GM15510 (cell line): ENCODE results near the gene CRKL.

Experiments
- POLR2A ChIP-seq: IDR thresholded peaks from 3 replicates; pipeline ENCODE4 v1.6.1; 2011; ENCODE audit warnings: borderline replicate concordance; ENCODE audit not compliant: insufficient read length; ENCODE audit errors: extremely low read depth

Gene CRKL

DNA sequence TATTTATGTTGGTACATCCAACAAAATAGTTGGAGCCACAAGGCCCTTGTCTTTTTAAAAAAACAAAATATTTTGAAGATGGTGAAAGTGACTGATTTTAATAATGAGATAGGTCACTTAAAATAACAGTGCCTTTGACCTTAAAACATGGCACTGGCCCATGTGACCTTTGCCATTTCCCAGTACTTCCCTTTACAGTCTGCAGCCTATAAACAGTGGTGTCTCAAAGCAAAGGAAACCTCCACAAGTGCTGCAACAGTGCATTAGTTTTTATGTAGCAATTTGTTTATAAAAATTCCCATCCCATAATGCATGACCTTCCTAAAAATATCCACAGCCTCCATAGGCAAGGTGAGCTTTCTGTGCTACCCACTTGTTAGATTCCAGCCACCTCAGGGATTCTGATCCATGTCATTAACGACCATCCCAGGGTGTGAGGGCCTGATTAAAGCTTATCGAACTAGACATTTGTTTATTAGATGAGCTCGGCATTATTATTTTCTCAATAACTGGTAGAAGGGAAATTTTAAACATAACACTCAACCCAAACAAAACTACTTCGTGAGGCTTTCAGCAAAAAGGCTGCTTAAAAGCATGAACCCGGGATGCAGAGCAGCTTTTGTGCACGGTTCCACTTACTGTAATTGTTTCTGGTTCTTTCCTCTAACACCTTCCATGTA lies 28.0 kb upstream of the CRKL start:
- TF ChIP-seq POLR2A: no peak

DNA sequence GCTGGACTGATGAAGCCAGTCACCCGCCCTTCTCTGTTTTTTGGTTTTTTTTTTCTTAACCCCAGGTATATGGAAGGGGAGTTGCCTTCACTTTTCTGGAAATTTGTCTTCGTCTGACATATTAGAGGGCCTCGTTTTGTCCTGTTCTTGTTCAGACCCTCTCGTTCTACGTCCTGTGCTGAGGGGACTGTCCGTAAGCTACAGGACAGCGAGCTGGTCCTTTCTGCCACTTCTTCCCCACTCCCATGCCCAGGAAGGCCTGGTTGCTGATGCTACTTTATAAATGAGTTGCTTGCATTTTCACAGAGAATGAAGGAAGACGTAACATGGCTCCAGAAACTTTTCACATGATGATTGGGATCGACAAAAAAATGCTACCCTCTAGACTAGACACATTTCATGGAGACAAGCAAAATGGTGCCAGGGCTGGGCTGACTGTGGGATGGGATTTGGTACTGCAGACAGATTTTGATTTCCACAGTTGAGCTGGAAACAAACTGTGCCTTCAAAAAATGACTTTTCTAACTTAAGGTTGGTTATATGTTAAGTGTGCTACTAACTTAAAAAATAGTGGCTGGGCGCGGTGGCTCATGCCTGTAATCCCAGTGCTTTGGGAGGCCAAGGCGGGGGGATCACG lies 27.2 kb upstream of the CRKL start:
- no peak for TF ChIP-seq POLR2A

DNA sequence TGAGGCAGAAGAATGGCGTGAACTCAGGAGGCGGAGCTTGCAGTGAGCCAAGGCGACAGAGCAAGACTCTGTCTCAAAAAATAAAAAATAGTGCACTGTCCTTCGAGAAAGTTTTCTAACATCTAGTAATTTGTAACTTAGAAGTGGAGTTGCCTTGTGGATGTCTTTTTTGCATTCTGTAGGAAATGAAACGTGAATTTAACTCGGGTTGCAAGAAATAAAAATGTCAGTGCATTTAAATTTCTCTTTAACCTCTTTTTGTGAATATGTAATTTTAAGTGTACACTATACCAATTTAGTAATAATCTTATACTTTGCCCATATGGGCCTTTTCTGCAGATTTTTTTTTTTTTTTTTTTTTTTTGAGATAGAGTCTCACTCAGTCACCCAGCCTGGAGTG lies 26.2 kb upstream of the CRKL start:
- no peak for TF ChIP-seq POLR2A

DNA sequence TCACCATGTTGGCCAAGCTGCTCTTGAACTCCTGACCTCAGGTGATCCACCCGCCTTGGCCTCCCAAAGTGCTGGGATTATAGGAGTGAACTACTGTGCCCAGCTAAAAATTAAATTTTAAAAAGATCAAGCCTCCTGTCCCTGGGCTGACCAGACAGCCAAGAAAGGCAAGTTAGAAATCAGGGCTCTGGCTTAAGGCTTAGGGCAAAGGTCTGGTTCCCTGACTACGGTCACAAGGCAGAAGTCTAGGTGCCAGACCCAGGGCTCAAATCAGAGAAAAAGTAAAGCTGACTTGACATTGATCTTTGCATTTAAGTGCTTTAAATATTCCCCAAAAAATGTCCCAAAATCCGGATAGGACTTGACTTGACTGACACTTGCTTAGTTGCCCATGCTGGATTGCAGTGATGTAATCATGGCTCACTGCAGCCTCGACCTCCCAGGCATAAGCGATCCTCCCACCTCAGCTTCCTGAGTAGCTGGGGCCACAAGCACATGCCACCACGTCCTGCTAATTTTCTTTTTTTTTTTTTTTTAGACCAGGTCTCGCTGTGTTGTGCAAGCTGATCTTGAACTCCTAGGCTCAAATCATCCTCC lies 17.3 kb upstream of the CRKL start:
- no peak for TF ChIP-seq POLR2A

DNA sequence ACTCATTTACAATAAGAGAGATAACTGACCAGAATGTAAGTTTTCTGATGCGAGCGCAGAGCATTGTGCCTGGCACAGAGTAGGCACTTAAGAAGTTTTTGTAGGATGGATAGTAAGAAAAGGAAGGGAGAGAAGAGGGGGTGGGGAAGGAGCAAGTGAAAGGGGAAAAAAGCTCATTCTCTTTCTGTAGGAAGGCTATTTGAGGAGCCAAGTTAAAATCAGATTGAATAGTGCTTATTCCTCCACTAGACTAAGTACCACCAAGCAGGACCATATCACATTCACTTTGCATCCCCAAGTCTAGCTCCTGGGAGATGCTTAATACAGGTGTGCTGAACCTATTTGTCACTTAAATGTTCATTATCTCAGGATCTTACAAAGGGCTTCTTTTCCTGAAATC lies 14.1 kb upstream of the CRKL start:
- no peak for TF ChIP-seq POLR2A

DNA sequence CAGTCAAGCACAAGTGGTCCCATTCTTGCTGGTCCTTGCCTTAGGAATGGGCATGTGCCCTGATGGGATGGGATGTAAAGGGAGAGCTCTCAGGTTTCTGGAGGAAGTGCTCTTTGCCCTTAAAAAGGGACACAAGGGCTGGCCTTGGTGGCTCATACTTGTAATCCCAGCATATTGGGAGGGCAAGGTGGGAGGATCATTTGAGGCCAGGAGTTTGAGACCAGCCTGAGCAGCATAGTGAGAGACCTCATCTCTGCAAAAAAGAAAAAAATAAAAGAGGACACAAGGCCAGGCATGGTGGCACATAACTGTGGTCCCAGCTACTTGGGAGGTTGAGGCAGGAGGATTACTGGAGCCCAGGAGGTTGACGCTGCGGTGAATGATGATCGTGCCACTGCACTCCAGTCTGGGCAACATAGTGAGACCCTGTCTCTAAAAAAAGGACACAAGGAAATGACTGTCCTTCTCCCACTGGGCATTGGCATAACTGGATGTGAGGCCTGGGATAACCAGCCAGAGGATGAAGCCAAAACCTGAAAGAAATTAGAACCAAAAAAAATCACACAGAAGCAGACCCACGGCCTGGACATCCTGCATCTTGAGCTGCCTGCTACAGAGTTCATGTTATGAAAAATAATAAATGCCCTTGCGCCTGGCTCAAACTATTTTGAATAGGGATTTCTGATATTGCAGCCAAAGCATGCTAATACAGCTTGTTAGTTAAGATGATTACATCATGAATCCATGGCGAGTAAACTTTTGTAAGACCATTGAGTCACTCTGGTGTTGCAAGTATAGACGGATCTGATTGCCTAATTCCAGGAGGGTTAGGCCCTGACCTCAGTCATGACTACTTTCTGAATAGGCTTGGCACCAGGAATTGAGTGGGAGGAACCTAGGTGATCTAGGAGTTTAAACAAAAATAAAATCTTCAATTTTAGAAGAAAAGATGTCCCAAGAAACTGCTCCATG lies 12.9 kb upstream of the CRKL start:
- TF ChIP-seq POLR2A: no peak

DNA sequence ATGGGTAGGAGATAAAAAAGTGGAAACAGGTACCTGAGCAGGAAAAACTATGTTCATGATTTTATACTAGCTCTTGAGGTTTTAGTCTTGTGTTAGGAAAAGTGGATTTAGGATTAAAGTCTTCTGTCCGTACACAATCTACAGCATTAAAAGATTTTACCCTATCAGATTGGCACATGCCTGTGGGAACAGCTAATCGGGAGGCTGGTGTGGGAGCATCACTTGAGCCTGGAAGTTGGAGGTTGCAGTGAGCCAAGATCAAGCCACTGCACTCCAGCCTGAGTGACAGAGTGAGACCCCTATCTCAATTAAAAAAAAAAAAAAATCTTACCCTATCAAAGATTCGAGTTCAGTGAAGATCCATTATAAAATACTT lies 12.2 kb upstream of the CRKL start:
- TF ChIP-seq POLR2A: no peak

DNA sequence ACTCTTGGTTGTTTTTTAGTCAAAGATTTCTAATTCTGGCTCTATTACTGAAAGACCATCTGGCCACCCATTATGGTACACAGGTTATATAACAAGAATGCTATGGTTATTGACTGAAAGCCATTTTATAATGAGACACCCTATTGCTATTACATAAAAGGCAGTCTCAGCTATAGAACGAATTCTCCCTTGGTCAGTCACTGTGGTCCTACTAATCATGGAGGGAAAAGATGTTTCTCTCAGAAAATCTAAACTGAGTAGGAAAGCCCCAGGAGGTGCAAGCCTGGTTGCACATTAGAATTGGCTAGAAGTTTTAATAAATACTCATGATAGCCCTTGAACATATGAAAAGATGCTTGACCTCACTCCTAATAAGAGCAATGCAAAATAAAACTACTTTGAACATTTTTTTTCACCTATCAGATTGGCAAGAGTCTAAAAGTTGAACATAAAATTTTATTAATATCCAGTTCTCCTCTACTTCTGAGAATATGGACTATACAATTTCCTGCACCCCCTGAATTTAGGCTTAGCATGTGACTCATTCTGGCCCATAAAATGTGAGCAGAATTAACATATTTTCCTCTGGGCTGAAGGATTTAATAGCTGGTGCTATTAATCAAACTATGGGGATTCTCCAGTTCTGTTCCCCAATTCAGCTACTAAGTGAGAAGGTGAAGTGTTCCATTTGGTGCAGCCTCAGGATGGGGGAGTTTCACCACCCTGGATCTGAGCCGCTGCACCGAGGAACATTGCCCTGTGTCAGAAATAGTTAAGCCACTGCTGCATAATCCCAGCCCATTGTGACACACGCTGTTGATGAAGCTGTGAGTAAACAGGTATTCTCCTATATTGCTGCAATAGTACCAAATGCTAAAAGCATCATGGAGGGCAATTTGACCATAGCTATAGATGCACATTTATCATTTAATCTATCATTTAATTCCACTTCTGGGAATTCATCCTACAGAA lies 11.5 kb upstream of the CRKL start:
- no peak for TF ChIP-seq POLR2A

DNA sequence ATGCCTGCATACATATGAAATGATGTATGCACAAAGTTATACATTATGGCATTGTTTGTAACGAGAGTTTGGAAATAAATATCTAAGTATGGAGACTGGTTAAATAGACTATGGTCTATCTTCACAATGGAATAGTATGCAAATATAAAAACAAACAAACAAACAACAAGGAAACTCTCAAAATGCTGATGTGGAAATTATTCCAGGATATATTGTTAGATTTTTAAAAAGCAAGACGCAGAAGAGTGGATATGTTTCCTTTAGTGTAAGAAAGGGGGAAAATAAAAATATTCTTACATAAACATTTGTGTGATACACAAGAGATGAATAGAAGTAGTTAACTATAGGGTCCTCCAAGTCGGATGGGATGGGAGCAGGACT lies 10.8 kb upstream of the CRKL start:
- no peak for TF ChIP-seq POLR2A

DNA sequence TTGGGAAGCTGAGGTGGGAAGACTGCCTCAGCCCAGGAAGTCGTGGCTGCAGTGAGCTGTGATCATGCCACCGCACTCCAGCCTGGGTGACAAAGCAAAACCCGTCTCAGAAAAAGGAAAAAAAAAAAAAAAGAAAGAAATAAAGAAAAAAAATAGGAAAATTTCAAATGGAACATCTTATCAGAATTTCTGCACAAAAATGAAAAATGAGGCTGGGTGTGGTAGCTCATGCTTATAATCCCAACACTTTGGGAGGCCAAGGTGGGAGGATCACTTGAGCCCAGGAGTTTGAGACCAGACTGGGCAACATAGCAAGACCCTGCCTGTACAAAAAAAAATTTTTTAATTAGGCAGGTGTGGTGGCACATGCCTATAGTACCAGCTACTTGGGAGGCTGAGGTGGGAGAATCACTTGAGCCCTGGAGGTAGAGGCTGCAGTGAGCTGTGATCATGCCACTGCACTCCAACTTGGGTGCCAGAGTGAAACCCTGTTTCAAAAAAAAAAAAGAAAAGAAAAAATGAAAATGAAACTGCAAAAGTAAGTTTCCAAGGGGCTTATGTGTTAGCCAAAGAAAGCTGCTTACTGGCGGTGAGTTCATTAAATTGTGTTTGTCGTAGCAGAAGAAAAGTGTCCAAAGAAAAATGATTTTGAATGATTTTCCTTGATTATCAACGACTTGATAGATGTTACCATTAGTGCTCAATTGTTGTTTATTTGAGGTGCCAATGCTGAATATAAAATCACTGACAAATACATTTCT lies 7.5 kb upstream of the CRKL start:
- no peak for TF ChIP-seq POLR2A

DNA sequence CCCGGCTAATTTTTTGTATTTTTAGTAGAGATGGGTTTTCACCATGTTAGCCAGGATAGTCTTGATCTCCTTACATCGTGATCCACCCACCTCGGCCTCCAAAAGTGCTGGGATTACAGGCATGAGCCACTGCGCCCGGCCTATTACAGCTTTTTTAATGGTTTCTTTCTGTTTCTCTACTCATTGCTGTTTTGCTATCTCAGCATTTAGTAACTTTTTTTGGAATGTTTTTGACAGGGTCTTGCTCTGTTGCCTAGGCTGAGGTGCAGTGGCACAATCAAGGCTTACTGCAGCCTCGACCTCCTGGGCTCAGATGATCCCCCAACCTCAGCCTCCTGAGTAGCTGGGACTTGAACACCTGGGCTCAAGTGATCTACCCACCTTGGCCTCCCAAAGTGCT lies 4.7 kb upstream of the CRKL start:
- TF ChIP-seq POLR2A: no peak

DNA sequence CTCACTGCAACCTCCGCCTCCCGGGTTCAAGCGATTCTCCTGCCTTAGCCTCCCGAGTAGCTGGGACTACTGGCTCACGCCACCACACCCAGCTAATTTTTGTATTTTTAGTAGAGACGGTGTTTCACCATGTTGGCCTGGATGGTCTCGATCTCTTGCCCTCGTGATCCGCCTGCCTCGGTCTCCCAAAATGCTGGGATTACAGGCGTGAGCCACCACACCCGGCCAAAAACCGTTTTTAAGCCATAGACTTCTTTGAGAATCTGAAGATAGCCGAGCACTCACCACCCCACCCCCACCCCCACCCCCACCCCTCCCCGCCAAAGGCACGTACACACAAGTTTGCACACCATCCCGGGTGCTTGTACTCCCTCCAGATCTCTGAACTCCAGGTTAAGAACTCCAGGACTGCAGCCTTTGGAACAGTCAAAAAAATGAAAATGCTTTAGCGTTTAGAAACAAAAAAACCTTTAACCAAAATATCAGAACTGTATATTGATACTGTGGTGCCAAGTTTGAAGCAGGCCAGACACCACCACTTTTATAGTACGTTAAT lies 1.5 kb downstream of the CRKL start:
- no peak for TF ChIP-seq POLR2A

DNA sequence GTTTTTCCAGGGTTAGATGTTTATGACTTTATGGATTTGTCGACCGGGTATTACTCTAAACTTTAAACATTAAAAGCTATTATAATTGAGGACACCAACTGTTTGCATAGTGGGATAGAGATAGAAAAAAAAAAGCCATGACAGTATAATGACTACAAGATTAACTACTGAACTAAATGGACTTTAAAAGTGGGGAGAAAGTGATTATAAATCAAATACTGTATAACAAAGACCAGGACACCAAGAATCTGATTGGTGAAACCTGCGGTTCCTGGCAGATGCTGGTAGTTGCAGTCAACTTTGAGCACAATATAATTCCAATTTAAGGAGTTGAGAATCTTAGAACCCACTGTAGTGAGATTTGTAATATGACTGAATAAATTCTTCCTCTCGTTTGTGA lies 2.5 kb downstream of the CRKL start:
- TF ChIP-seq POLR2A: no peak
